Mesenchymal stem cell (in vitro differentiated cells and primary cell): ENCODE measurements around the gene IFI27L1. TPM values are rescaled to one million over a fixed set of nuclear protein-coding genes. Genes with fewer than 3 reads are reported as not detected.
A peak's percentile ranks its signal among the peaks of the same experiment; 100 is the strongest.

Source experiments
- DNase-seq: peaks from one replicate; pipeline ENCODE4 v3.0.0-alpha.2; 2013
- H2AFZ ChIP-seq: one replicate; pipeline ENCODE4 v1.6.1; 2013; ENCODE audit warnings: low read depth, mild to moderate bottlenecking, control low read depth, inconsistent platforms, low read length, moderate library complexity
- H2AK5ac ChIP-seq: 2 replicates; pipeline ENCODE4 v1.6.1; 2013; ENCODE audit warnings: low read length, moderate library complexity, mild to moderate bottlenecking, inconsistent platforms; ENCODE audit not compliant: severe bottlenecking
- H2BK120ac ChIP-seq: one replicate; pipeline ENCODE4 v1.6.1; 2013; ENCODE audit warnings: low read depth, mild to moderate bottlenecking, inconsistent platforms, low read length, moderate library complexity
- H2BK12ac ChIP-seq, 2 experiments: one replicate each; pipeline ENCODE4 v1.6.1; 2013; ENCODE audit warnings: inconsistent platforms in 2 of 2, low read length in 2 of 2, mild to moderate bottlenecking in 2 of 2, moderate library complexity in 2 of 2, control low read depth in 1 of 2
- H2BK15ac ChIP-seq: one replicate; pipeline ENCODE4 v1.6.1; 2013; ENCODE audit warnings: mild to moderate bottlenecking, low read depth, inconsistent platforms; ENCODE audit not compliant: poor library complexity, severe bottlenecking
- H2BK5ac ChIP-seq: 2 replicates; pipeline ENCODE4 v1.6.1; 2013; ENCODE audit warnings: low read depth, mild to moderate bottlenecking, low read length, control low read depth, inconsistent platforms; ENCODE audit not compliant: poor library complexity, severe bottlenecking
- H3K14ac ChIP-seq, 2 experiments: one replicate each; pipeline ENCODE4 v1.6.1; 2013; ENCODE audit warnings: inconsistent platforms in 2 of 2, low read length in 2 of 2, control low read depth in 1 of 2, mild to moderate bottlenecking in 1 of 2, moderate library complexity in 1 of 2
- H3K18ac ChIP-seq, 2 experiments: one replicate each; pipeline ENCODE4 v1.6.1; 2013; ENCODE audit warnings: inconsistent platforms in 2 of 2, low read length in 2 of 2, control low read depth in 1 of 2, low read depth in 1 of 2, mild to moderate bottlenecking in 1 of 2
- H3K23ac ChIP-seq, 2 experiments: one replicate each; pipeline ENCODE4 v1.6.1; 2013; ENCODE audit warnings: inconsistent platforms in 2 of 2, low read length in 2 of 2, mild to moderate bottlenecking in 2 of 2, moderate library complexity in 2 of 2, control low read depth in 1 of 2
- H3K27ac ChIP-seq: 2 replicates; pipeline ENCODE4 v1.5.1; 2013; ENCODE audit warnings: mild to moderate bottlenecking, moderate library complexity, low read length, control low read depth, inconsistent platforms; ENCODE audit not compliant: poor library complexity, severe bottlenecking
- H3K27me3 ChIP-seq, 2 experiments: 2 replicates each; pipeline versions ENCODE4 v1.6.1 to v1.7.0; 2013; ENCODE audit warnings: low read length in 2 of 2, mild to moderate bottlenecking in 2 of 2, moderate library complexity in 2 of 2, control low read depth in 1 of 2, inconsistent platforms in 1 of 2; ENCODE audit not compliant: control insufficient read depth in 1 of 2, insufficient read depth in 1 of 2
- H3K36me3 ChIP-seq, 2 experiments: 2 replicates each; pipeline versions ENCODE4 v1.6.1 to v1.7.0; 2013; ENCODE audit warnings: low read length in 2 of 2, control low read depth in 1 of 2, inconsistent platforms in 1 of 2, low read depth in 1 of 2, mild to moderate bottlenecking in 1 of 2; ENCODE audit not compliant: insufficient read depth in 2 of 2, control insufficient read depth in 1 of 2
- H3K4ac ChIP-seq, 2 experiments: one replicate each; pipeline ENCODE4 v1.6.1; 2013; ENCODE audit warnings: inconsistent platforms in 2 of 2, low read length in 2 of 2, mild to moderate bottlenecking in 2 of 2, moderate library complexity in 2 of 2, control low read depth in 1 of 2, low read depth in 1 of 2
- H3K4me1 ChIP-seq: 2 replicates; pipeline ENCODE4 v1.6.1; 2013; ENCODE audit warnings: low read depth, low read length, control low read depth; ENCODE audit not compliant: control insufficient read depth, insufficient read depth
- H3K4me2 ChIP-seq: 2 replicates; pipeline ENCODE4 v1.6.1; 2013; ENCODE audit warnings: low read length, mild to moderate bottlenecking, inconsistent platforms; ENCODE audit not compliant: poor library complexity, severe bottlenecking
- H3K4me3 ChIP-seq, 2 experiments: 2 replicates each; pipeline versions ENCODE4 v1.5.1 to v1.7.0; 2013; ENCODE audit warnings: low read length in 2 of 2, mild to moderate bottlenecking in 2 of 2, control low read depth in 1 of 2, low read depth in 1 of 2; ENCODE audit not compliant: insufficient read depth in 1 of 2
- H3K79me1 ChIP-seq: replicated peaks from 2 replicates; pipeline ENCODE4 v1.6.1; 2013; ENCODE audit warnings: mild to moderate bottlenecking, control low read depth, low read length, inconsistent platforms; ENCODE audit not compliant: poor library complexity, severe bottlenecking
- H3K9ac ChIP-seq: 2 replicates; pipeline ENCODE4 v1.7.0; 2013; ENCODE audit warnings: mild to moderate bottlenecking, low read length, moderate library complexity
- H3K9me3 ChIP-seq: 2 replicates; pipeline ENCODE4 v1.7.0; 2013; ENCODE audit warnings: mild to moderate bottlenecking, low read length; ENCODE audit not compliant: control insufficient read depth
- H4K8ac ChIP-seq: one replicate; pipeline ENCODE4 v1.6.1; 2013; ENCODE audit warnings: inconsistent platforms, mild to moderate bottlenecking, low read length, moderate library complexity
- H4K91ac ChIP-seq: one replicate; pipeline ENCODE4 v1.6.1; 2013; ENCODE audit warnings: mild to moderate bottlenecking, low read length, inconsistent platforms
- WGBS: methylation state at CpG from one replicate; pipeline ENCODE4 v1.1.7; 2013; ENCODE audit warnings: mixed read lengths; 5-methylcytosine and 5-hydroxymethylcytosine counted together
- polyA plus RNA-seq, 2 experiments: library from polyadenylated mRNA; stranded (reverse); fragments of 200-250 nt; gene quantifications; one replicate each; pipeline ENCODE4 v1.2.3, GENCODE V29; 2013

IFI27L1 gene
- polyA plus RNA-seq (2013, experiment 1 of 2): 20.5 TPM
- 20.5 TPM for polyA plus RNA-seq (2013, experiment 2 of 2)

GRCh38 chr14:94080621-94081385 is at the start of gene IFI27L1, which contains the start of gene DDX24:
Gene IFI27L1 (plus strand): TSS chr14:94081310. CDS start chr14:94096938, 15,628 bp downstream.
Gene DDX24 (minus strand): TSS chr14:94081202. CDS start chr14:94079742, 1,460 bp downstream.
- Histone ChIP-seq H2BK12ac (no peak within 1 kb of the TSS), H3K4me2 (peak within 1 kb of the TSS; percentile 88), H3K4me3 (peak within 1 kb of the TSS; percentile 90 to 96), H3K4me1 (peaks cover 5% of the 10 kb centered on the region), H4K8ac (no peak within 1 kb of the TSS), H2BK15ac (no peak within 1 kb of the TSS), H3K23ac (peak within 1 kb of the TSS in 1 of 2 experiments; percentile 98), H4K91ac (no peak within 1 kb of the TSS), H2BK120ac (peak within 1 kb of the TSS; percentile 39), H2AK5ac (peak within 1 kb of the TSS; percentile 18), H3K27me3 (no peaks in the 10 kb centered on the region), H3K79me1 (peaks cover 14% of the 10 kb centered on the region), H3K36me3 (peaks cover 8 to 32% of the 10 kb centered on the region in 2 experiments), H3K9me3 (peaks cover 5% of the 10 kb centered on the region), H3K18ac (peak within 1 kb of the TSS; percentile 8 to 95), H3K14ac (peak within 1 kb of the TSS in 1 of 2 experiments; percentile 78), H3K9ac (peak within 1 kb of the TSS; percentile 99), H2AFZ (peak within 1 kb of the TSS; percentile 80), H3K4ac (peak within 1 kb of the TSS in 1 of 2 experiments; percentile 81), H2BK5ac (peak within 1 kb of the TSS; percentile 21), H3K27ac (peak within 1 kb of the TSS; percentile 64)
- under 1% methylated on average over 77 of the region's 77 CpGs for WGBS
- peak; percentile 93 for DNase-seq

GRCh38 chr14:94031883-94032279 is 49.2 kb upstream of the IFI27L1 start:
- no peak overlapping the region for H3K14ac ChIP-seq
- H2BK15ac ChIP-seq: no peak overlapping the region

DNA sequence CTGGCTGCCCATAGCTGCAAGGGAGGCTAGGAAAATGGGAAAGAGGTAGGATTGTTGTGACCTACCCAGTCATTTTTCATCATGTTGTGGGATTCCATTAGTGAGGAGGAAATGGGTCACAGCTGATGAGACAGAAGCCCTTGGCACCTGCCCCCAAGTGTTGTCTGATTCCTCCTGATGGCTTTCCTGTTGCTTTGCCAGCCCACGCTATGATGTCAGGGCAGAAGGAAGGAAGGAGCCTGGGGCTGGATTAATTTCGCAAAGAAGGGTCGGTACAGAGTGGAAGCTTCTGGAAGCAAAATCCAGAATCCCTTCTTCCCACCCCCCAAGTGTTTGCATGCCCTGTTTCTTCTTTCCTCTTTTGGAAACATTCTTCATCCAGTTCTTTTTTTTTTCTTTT is 46.2 kb upstream of the IFI27L1 start:
- WGBS: 100% methylated on average over 3 of the region's 3 CpGs
- Histone ChIP-seq H2BK5ac (no peak overlapping the region), H3K27ac (no peak overlapping the region), H2BK15ac (no peak overlapping the region), H3K4me2 (no peak overlapping the region), H3K27me3 (no peaks in the 10 kb centered on the region), H2BK120ac (no peak overlapping the region), H4K8ac (no peak overlapping the region), H3K36me3 (peaks cover 0 to 26% of the 10 kb centered on the region in 2 experiments), H3K23ac (no peak overlapping the region), H2BK12ac (no peak overlapping the region), H4K91ac (no peak overlapping the region), H2AFZ (no peak overlapping the region), H2AK5ac (no peak overlapping the region), H3K9me3 (peaks cover 5% of the 10 kb centered on the region), H3K4me3 (no peak overlapping the region), H3K14ac (no peak overlapping the region), H3K18ac (no peak overlapping the region), H3K4ac (no peak overlapping the region), H3K9ac (no peak overlapping the region), H3K79me1 (peaks cover 20% of the 10 kb centered on the region), H3K4me1 (peaks cover 2% of the 10 kb centered on the region)
- DNase-seq: no peak

More at GRCh38 chr14:94031883-94032279, 49.2 kb upstream of the IFI27L1 start:
- Histone ChIP-seq H3K9me3 (peaks cover 5% of the 10 kb centered on the region), H3K4ac (no peak overlapping the region), H2BK120ac (no peak overlapping the region), H2AK5ac (no peak overlapping the region), H2BK5ac (no peak overlapping the region), H3K4me3 (no peak overlapping the region), H3K18ac (no peak overlapping the region), H3K27ac (no peak overlapping the region), H2BK12ac (no peak overlapping the region), H3K4me1 (peaks cover 15% of the 10 kb centered on the region), H3K79me1 (peaks cover 38% of the 10 kb centered on the region), H3K27me3 (no peaks in the 10 kb centered on the region), H3K4me2 (no peak overlapping the region), H3K23ac (no peak overlapping the region), H4K8ac (no peak overlapping the region), H3K36me3 (peaks cover 0 to 4% of the 10 kb centered on the region in 2 experiments), H3K9ac (no peak overlapping the region), H4K91ac (no peak overlapping the region), H2AFZ (no peak overlapping the region)
- WGBS: 68% methylated on average over 6 of the region's 7 CpGs
- no peak for DNase-seq
